Activated CD4-positive, alpha-beta T cell treated with anti-CD3 and anti-CD28 coated beads, Interleukin-2, amount 50 U/mL, for 24 hours (primary cell): ENCODE results near the gene STAB2.

Experiments used
- DNase-seq, 2 donors: peaks; one replicate each; pipeline ENCODE4 v3.0.0-alpha.2; 2020; ENCODE audit warnings: low read depth in 1 of 2, low spot score in 1 of 2

Gene STAB2

DNA sequence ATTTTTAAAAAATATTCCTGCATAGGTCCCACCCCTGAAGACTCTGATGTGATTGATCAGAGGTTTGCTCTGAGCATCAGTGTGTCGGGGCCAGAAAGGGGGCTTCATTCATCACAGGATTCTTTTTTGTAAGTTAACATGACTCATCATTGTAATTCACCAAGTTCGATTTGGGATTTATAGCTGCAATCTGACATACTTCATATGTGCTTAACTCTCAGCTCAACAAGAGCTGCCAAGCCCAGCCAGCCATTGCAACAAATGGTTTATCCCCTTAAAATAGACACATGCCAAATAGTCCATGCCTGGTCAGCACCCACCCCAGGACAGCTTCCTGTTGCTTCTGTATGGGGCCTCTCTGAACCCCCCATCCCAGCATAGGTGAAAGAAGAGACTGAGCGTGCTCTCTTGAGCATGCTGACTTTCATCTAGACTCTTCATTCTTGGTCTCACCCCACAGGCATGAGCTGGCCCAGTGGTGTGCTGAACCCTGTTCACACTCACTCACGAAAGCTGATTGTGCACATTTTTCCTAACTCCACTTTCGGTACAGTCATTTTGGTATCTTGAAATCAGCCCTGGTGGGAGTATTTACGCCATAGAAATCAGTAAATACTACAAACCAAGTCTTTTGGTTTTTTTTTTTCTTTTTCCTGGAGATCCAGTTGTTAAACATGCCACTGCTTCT, 101.4 kb downstream of the STAB2 start:
- DNase-seq: no peak

GRCh38 chr12:103690426-103690825, 103.4 kb downstream of the STAB2 start:
- no peak for DNase-seq

DNA sequence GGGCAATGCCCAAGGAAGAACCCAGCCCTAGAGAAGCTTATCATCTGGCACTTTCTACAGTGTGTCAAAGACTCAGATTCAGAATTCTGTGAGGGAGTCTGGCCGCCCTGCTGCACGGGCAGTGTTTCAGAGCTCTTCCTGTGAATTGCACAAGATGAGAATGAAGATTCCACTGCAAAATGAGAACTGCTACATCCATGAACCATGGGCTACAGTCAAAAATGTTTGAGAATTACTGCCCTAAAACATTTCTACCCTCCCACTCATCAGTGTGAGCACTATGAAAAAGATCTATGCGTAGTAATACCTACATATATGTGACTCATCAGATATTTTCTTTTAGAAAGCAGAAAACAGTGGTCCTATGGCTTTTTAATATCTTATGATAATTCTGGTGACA, 104.0 kb downstream of the STAB2 start:
- DNase-seq: no peak

- no peak for DNase-seq
Observed at GRCh38 chr12:103696101-103696500, 109.0 kb downstream of the STAB2 start.

DNA sequence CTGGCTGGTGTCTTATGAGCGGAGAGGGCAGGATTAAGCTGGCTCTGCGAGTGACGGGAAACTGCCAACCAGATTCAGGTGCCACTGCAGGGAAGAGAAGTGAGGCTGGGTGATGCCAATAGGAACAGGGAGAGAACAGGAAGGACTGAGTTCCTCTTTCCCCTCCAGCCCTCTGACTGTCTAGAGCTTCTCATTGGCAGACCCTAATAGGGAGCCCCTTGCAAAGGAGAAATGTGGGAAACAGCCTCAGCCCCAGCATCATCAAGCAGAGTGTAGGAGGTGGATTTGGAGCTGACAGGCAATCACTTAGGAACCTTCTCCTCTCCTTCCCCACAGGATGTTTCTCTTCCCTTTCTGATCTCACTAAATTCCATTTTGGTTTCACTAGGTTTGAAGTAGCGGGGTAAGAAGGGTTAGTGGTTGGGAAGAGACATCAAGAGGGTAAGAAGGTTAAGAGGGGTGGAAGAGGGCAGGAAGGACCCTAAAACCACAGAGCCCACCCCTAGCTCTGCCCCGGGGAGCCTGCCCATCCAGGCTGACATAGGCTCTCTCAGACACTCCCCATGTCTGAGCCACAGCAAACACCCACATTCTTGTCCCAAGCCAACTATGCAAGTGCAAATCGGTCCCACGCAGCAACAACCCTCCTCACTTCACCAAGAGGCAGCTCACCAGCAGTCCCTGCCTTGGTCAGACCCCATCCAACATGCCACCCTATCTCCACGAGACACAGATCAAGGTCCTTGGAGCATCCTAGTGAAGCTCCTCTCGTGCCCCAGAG, 111.1 kb downstream of the STAB2 start:
- no peak for DNase-seq

DNA sequence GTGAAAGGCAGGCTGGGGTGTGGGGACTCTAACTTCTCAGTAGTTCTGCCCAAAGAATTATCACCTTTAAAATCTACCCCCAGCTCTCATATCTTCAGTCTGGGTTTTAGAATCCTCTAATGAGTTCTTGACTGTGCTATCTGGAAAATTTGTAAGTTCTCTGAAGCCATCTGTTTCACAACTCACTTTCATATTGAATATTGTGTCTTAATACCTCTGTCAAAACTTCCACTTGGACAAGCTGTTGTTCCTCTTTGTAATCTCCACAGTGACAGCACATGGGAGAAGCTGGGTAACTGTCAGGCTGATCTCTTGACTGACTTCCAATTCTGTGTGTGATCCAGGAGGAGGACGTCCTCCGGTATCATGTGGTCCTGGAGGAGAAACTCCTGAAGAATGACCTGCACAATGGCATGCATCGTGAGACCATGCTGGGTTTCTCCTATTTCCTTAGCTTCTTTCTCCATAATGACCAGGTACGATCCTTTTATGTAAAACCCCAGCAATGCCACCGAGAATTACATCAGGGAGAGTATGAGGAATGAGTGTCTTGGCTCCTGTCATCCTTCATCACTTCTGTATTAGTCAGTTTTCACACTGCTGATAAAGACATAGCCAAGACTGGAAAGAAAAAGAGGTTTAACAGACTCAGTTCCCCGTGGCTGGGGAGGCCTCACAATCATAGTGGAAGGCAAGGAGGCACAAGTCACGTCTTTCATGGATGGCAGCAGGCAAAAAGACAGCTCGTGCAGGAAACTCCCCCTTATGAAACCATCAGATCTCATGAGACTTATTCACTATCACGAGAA, 111.9 kb downstream of the STAB2 start:
- DNase-seq: no peak

- no peak for DNase-seq
Observed at GRCh38 chr12:103705098-103705497, 118.0 kb downstream of the STAB2 start.

DNA sequence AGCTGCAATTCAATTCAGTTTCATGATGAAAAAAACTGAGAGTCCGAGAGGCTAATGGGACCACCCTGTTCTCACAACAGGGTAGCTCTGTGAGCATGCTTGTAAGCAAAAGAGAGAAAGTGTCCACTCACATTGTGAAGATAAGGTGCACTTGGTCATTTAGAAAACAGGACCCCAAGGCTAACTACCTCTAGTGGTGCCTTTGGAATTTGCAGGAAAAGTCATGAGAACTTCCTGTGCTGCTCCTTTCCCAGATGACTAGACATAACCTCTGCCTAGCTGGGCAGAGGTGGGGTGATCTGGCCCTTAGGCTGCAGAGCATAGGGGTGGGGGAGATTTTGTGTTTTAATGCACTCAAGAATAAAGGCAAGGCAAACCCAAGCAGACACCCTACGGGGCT, 118.9 kb downstream of the STAB2 start:
- DNase-seq: no peak

DNA sequence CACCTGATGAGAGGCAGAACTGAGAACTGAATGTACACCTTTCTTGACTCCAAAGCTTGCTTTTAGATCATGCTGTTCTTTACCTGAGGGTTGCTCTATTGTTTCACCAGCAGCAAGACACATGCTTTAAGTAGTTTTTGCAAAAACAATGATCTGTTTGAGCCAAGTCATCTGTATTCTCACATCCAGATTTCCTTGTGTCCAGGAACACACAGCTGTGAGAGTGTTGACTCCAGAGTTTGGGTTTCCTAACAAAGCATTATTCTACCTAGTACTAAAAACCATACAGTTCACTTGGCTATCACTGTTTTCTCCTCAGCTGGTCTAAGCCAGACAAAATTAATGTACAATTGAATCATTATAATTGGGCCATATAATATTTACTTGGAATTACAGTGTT, 120.4 kb downstream of the STAB2 start:
- no peak for DNase-seq

GRCh38 chr12:103710544-103710943, 123.5 kb downstream of the STAB2 start:
- DNase-seq: no peak

- no peak for DNase-seq
Observed at GRCh38 chr12:103712216-103712615, 125.1 kb downstream of the STAB2 start.

GRCh38 chr12:103715494-103715893, 128.4 kb downstream of the STAB2 start:
- no peak for DNase-seq

- DNase-seq: no peak
Observed at GRCh38 chr12:103716517-103717196, 129.6 kb downstream of the STAB2 start.

GRCh38 chr12:103725398-103725797, 138.3 kb downstream of the STAB2 start:
- DNase-seq: no peak

DNA sequence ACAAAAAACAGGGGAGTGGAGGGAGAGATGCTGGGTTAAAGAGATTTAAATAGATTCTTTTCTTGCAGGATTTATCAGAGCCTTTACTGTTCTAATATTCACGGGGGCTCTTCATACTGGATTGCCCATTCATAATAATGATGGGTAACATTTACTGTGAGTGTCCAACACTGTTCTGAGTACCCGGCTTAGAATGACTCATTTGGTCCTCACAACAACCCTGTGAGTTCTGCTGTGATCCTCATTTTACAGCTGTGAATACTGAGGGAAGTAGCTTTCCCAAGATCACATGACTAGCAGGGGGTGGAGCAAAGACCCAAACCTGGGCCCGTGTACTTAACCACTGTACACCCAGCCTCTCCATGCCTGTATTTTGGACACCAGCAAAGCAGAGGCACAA, 140.6 kb downstream of the STAB2 start:
- no peak for DNase-seq

DNA sequence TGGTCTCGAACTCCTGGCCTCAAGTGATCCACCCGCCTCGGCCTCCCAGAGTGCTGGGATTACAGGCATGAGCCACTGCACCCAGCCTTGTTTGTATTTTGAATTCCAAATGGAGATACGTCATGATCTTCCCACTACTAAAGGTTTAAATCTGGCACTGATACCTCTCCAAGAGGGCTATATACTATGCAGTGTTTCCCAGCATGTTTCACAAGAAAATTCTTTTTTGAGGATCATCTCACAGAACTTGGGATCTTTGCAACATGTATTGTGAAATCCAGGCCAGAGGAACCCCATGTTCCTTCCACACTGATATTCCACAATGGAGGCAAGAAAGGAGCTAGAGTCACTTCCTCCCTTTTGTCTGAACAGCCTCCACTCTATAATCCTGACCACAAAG, 141.2 kb downstream of the STAB2 start:
- no peak for DNase-seq

DNA sequence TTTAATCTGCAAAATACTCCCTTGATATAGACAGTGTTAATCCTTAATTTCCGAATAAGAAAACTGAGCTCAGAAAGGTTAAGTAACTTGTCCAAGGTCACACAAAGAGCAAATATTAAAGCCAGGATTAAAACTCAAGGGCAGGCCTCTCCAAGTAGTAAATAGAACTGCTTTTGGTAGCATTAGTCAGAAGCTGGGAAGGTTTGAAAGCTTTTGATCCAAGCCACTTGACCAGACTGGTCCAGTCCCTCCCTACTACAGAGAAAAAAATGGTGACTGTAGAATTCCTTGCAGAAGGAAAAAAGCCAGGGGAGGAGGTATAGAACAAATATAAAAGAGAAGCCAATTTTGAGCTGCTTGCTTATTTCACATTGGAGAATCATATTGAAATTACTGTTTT, 142.4 kb downstream of the STAB2 start:
- DNase-seq: no peak

- no peak for DNase-seq
Observed at GRCh38 chr12:103731539-103731938, 144.5 kb downstream of the STAB2 start.

GRCh38 chr12:103734863-103735262, 147.8 kb downstream of the STAB2 start:
- no peak for DNase-seq

DNA sequence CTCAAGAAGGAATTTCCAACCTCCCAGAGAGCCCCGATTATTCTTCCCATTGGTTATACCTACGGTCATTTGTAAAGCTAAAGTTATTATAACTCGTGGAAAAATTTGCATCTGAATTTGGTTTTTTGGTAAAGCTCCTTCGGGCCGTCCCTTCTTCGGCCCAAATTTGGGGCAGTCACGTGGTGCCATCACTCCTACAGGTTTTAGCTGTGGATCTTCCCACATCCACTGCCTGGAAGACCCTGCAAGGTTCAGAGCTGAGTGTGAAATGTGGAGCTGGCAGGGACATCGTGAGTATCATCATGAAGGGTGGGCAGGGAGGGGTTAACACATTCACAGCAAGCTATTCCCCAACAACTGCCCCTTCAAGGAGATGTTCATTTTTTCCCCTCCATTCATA, 148.2 kb downstream of the STAB2 start:
- DNase-seq: no peak

DNA sequence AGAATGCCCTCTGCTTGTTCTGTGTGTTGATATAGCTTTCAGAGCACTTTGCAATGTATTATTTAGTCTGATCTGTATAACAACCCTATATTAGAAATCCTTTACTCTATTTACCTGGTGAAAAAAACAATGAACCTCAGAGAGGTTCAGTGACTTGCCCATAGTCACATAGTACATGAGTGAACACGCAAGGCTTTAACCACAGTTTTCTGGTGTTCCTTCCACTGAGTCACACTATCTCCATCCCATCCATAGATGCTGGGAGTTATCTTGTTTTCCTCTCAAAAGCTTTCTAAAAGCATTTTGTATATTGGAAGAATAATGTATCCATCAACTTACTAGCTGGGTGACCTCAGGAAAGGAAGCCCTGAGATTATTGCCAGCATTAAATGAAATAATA, 149.5 kb downstream of the STAB2 start:
- no peak for DNase-seq
